H1 (cell line): ENCODE data around the gene NAGS. TPM values are rescaled to one million over a fixed set of nuclear protein-coding genes. Genes with fewer than 3 reads are reported as not detected.
A peak's percentile ranks its signal among the peaks of the same experiment; 100 is the strongest.

ENCODE experiments used
- CTCF ChIA-PET: fragments of 300-600 bp; sonication (Branson Sonifier 250); formaldehyde crosslinking; loops from one replicate; lab custom pipeline; 2021; ENCODE audit not compliant: partially characterized antibody; lab: Charles Lee
- POLR2A ChIA-PET: fragments of 300-600 bp; sonication (Branson Sonifier 250); formaldehyde crosslinking; loops from one replicate; lab custom pipeline; 2021; ENCODE audit warnings: inconsistent platforms; ENCODE audit not compliant: partially characterized antibody; lab: Charles Lee
- DNase-seq, 2 experiments: peaks; one replicate each; pipeline versions ENCODE4 v3.0.0 to v3.0.0-alpha.2; 2010 to 2022; ENCODE audit warnings: low spot score in 2 of 2, low read depth in 1 of 2, mixed read lengths in 1 of 2
- FAIRE-seq: peaks from 2 replicates; lab custom pipeline; 2011; peaks lifted over from hg19 to GRCh38; lab: Jason Lieb, UNC
- H2AFZ ChIP-seq: 2 replicates; pipeline ENCODE4 v1.8.1; 2012; ENCODE audit warnings: low read length, inconsistent platforms
- H2AK5ac ChIP-seq: 2 replicates; pipeline ENCODE4 v1.6.1; 2013; ENCODE audit warnings: low read depth, low read length
- H2BK120ac ChIP-seq: replicated peaks from 2 replicates; pipeline ENCODE3; 2013; ENCODE audit warnings: low read depth, low read length, inconsistent platforms
- H2BK12ac ChIP-seq: 2 replicates; pipeline ENCODE4 v1.6.1; 2013; ENCODE audit warnings: low read depth, low read length
- H2BK15ac ChIP-seq: 2 replicates; pipeline ENCODE4 v1.6.1; 2013; ENCODE audit warnings: low read length
- H2BK20ac ChIP-seq: 2 replicates; pipeline ENCODE4 v1.6.1; 2013; ENCODE audit warnings: low read length
- H2BK5ac ChIP-seq: 2 replicates; pipeline ENCODE4 v1.6.1; 2013; ENCODE audit warnings: low read depth, low read length
- H3K14ac ChIP-seq: 2 replicates; pipeline ENCODE4 v1.6.1; 2013; ENCODE audit warnings: inconsistent platforms; ENCODE audit not compliant: insufficient read length
- H3K18ac ChIP-seq: 2 replicates; pipeline ENCODE4 v1.6.1; 2013; ENCODE audit warnings: low read length; ENCODE audit errors: extremely low read depth
- H3K23ac ChIP-seq: 2 replicates; pipeline ENCODE4 v1.6.1; 2013; ENCODE audit warnings: inconsistent platforms; ENCODE audit not compliant: insufficient read length
- H3K23me2 ChIP-seq: 2 replicates; pipeline ENCODE4 v1.6.1; 2013; ENCODE audit warnings: low read depth, low read length
- H3K27ac ChIP-seq: 2 replicates; pipeline ENCODE4 v1.6.1; 2011; ENCODE audit warnings: low read depth, low read length, inconsistent platforms
- H3K27me3 ChIP-seq, 4 experiments: replicated peaks in 1 of 4; 1 replicate in 1 of 4; 2 replicates in 3 of 4; pipeline versions ENCODE4 v1.6.1 to v1.8.1; 2011 to 2013; ENCODE audit warnings: low read length in 3 of 4, mild to moderate bottlenecking in 3 of 4, inconsistent platforms in 2 of 4, mixed read lengths in 2 of 4, moderate library complexity in 1 of 4; ENCODE audit not compliant: control insufficient read depth in 3 of 4, insufficient read depth in 3 of 4; ENCODE audit errors: extremely low read depth in 1 of 4
- H3K36me3 ChIP-seq, 4 experiments: 2 replicates each; pipeline versions ENCODE4 v1.6.1 to v1.8.1; 2011 to 2013; ENCODE audit warnings: mild to moderate bottlenecking in 4 of 4, low read length in 3 of 4, moderate library complexity in 2 of 4, control low read depth in 1 of 4, inconsistent platforms in 1 of 4; ENCODE audit not compliant: insufficient read depth in 4 of 4, control insufficient read depth in 2 of 4
- H3K4ac ChIP-seq: replicated peaks from 2 replicates; pipeline ENCODE3; 2013; ENCODE audit warnings: low read length, low read depth, mixed read lengths, inconsistent platforms; ENCODE audit not compliant: insufficient read length
- H3K4me1 ChIP-seq, 4 experiments: replicated peaks in 1 of 4; 1 replicate in 1 of 4; 2 replicates in 3 of 4; pipeline versions ENCODE4 v1.6.1 to v1.8.1; 2011 to 2013; ENCODE audit warnings: low read length in 3 of 4, inconsistent platforms in 2 of 4, mixed read lengths in 1 of 4; ENCODE audit not compliant: insufficient read depth in 4 of 4, control insufficient read depth in 3 of 4
- H3K4me2 ChIP-seq, 2 experiments: 2 replicates each; pipeline versions ENCODE4 v1.6.1 to v1.8.1; 2011 to 2013; ENCODE audit warnings: low read depth in 2 of 2, low read length in 2 of 2, control low read depth in 1 of 2, inconsistent platforms in 1 of 2, mild to moderate bottlenecking in 1 of 2; ENCODE audit not compliant: insufficient read depth in 1 of 2
- H3K4me3 ChIP-seq, 4 experiments: fragments of 200-600, 300-600 bp in 1 of 4; sonication (generic), shearing (Covaris generic), sonication (Bioruptor Twin) in 1 of 4; 2 replicates each; pipeline versions ENCODE4 v1.5.1 to v1.8.1; 2011 to 2016; ENCODE audit warnings: low read length in 4 of 4, low read depth in 3 of 4, control low read depth in 2 of 4, inconsistent platforms in 2 of 4, mild to moderate bottlenecking in 2 of 4, mixed read lengths in 1 of 4, moderate library complexity in 1 of 4; ENCODE audit not compliant: insufficient read depth in 2 of 4; ENCODE audit errors: extremely low read depth in 1 of 4
- H3K56ac ChIP-seq: replicated peaks from 2 replicates; pipeline ENCODE3; 2013; ENCODE audit warnings: low read depth, mild to moderate bottlenecking, mixed read lengths, low read length, inconsistent platforms; ENCODE audit not compliant: insufficient read length
- H3K79me1 ChIP-seq: 2 replicates; pipeline ENCODE4 v1.6.1; 2013; ENCODE audit warnings: low read depth, low read length, control low read depth
- H3K79me2 ChIP-seq, 2 experiments: 2 replicates each; pipeline versions ENCODE4 v1.6.1 to v1.8.1; 2012 to 2013; ENCODE audit warnings: low read length in 2 of 2, mild to moderate bottlenecking in 2 of 2, inconsistent platforms in 1 of 2; ENCODE audit not compliant: insufficient read depth in 2 of 2, control insufficient read depth in 1 of 2
- H3K9ac ChIP-seq, 4 experiments: replicated peaks in 1 of 4; 1 replicate in 1 of 4; 2 replicates in 3 of 4; pipeline versions ENCODE4 v1.6.1 to v1.8.1; 2011 to 2013; ENCODE audit warnings: low read depth in 3 of 4, low read length in 3 of 4, control low read depth in 2 of 4, mild to moderate bottlenecking in 2 of 4, moderate library complexity in 2 of 4, inconsistent platforms in 1 of 4; ENCODE audit errors: extremely low read depth in 1 of 4
- H3K9me3 ChIP-seq, 2 experiments: 2 replicates each; pipeline versions ENCODE4 v1.6.1 to v1.8.1; 2012 to 2013; ENCODE audit warnings: mild to moderate bottlenecking in 2 of 2, moderate library complexity in 2 of 2, control low read depth in 1 of 2, inconsistent platforms in 1 of 2, low read depth in 1 of 2, low read length in 1 of 2, mixed read lengths in 1 of 2; ENCODE audit not compliant: insufficient read depth in 2 of 2
- H4K20me1 ChIP-seq, 2 experiments: replicated peaks in 1 of 2; 2 replicates each; pipeline versions ENCODE3 to v1.8.1; 2011 to 2013; ENCODE audit warnings: inconsistent platforms in 2 of 2, low read length in 2 of 2, mild to moderate bottlenecking in 1 of 2; ENCODE audit not compliant: insufficient read depth in 2 of 2, control insufficient read depth in 1 of 2
- H4K5ac ChIP-seq: 2 replicates; pipeline ENCODE4 v1.6.1; 2013; ENCODE audit warnings: low read length, low read depth, mixed read lengths, inconsistent platforms; ENCODE audit not compliant: insufficient read length
- H4K8ac ChIP-seq: 2 replicates; pipeline ENCODE4 v1.8.0; 2013; ENCODE audit warnings: mild to moderate bottlenecking, moderate library complexity, low read length, inconsistent platforms; ENCODE audit not compliant: insufficient read depth; ENCODE audit errors: extremely low read depth
- H4K91ac ChIP-seq: replicated peaks from 2 replicates; pipeline ENCODE3; 2013; ENCODE audit warnings: low read length, mixed read lengths, inconsistent platforms; ENCODE audit not compliant: insufficient read length
- PHF8 ChIP-seq: fragments of 200-600 bp; sonication (generic); conservative IDR thresholded peaks from 2 replicates; pipeline ENCODE4 v1.7.1; 2012; ENCODE audit warnings: low read depth, mild to moderate bottlenecking, inconsistent platforms, low read length, moderate library complexity
- SP2 ChIP-seq: IDR thresholded peaks from 2 replicates; pipeline ENCODE4 v1.6.1; 2012; ENCODE audit warnings: mild to moderate bottlenecking, low read length, inconsistent platforms
- TAF1 ChIP-seq: IDR thresholded peaks from 2 replicates; pipeline ENCODE4 v1.6.1; 2011; ENCODE audit warnings: mild to moderate bottlenecking, low read depth, low read length
- WGBS, 2 experiments: shearing (Covaris generic) in 1 of 2; methylation state at CpG; one replicate each; pipeline versions ENCODE4 v1.1.6 to v1.1.7; 2013 to 2015; ENCODE audit warnings: low lambda C conversion rate in 2 of 2, mixed read lengths in 2 of 2, inconsistent platforms in 1 of 2, low coverage in 1 of 2, missing lambda C conversion rate in 1 of 2; ENCODE audit not compliant: insufficient replicate concordance in 2 of 2, insufficient coverage in 1 of 2, insufficient read length in 1 of 2; ENCODE audit errors: extremely low coverage in 1 of 2, missing lambda C conversion rate in 1 of 2; 5-methylcytosine and 5-hydroxymethylcytosine counted together
- polyA plus RNA-seq, 7 experiments: library from polyadenylated mRNA; depleted of rRNA in 3 of 7; stranded (reverse) in 5 of 7; unstranded in 2 of 7; fragments of >200 nt in 5 of 7; fragments of 200-250 nt in 2 of 7; gene quantifications; 1 replicate in 5 of 7; 2 replicates in 1 of 7; 4 replicates in 1 of 7; pipeline versions ENCODE4 v1.2.1 to v1.2.3, GENCODE V29; 2011 to 2013; ENCODE audit warnings: missing spikeins in 2 of 7, mixed read lengths in 2 of 7
- total RNA-seq: library from RNA; stranded (reverse); fragmentation: NEBNext Ultra II Directional; extraction: Animal tissue kit (Norgen Biotek cat#: 25700); gene quantifications from 2 replicates; pipeline ENCODE4 v1.2.1, GENCODE V29; 2021
- TF ChIP-seq, protein P1 (sequence below): IDR thresholded peaks from 2 replicates; pipeline ENCODE4 v1.6.1; 2012; ENCODE audit warnings: inconsistent platforms
- TF ChIP-seq, protein P2 (sequence below), 3 experiments: IDR thresholded peaks; 1 replicate in 2 of 3; 2 replicates in 1 of 3; pipeline versions ENCODE4 v1.5.1 to v1.6.1; 2011; ENCODE audit warnings: low read length in 3 of 3, mild to moderate bottlenecking in 3 of 3, inconsistent platforms in 2 of 3, low read depth in 1 of 3, moderate library complexity in 1 of 3; ENCODE audit not compliant: insufficient read depth in 1 of 3; ENCODE audit errors: control extremely low read depth in 1 of 3

Gene NAGS
- total and polyA plus RNA-seq, 2 of the 8 experiments (the other 6 are each of a cell fraction or from before 2014, with no cell fraction given), result 4.0 to 5.1 TPM

DNA sequence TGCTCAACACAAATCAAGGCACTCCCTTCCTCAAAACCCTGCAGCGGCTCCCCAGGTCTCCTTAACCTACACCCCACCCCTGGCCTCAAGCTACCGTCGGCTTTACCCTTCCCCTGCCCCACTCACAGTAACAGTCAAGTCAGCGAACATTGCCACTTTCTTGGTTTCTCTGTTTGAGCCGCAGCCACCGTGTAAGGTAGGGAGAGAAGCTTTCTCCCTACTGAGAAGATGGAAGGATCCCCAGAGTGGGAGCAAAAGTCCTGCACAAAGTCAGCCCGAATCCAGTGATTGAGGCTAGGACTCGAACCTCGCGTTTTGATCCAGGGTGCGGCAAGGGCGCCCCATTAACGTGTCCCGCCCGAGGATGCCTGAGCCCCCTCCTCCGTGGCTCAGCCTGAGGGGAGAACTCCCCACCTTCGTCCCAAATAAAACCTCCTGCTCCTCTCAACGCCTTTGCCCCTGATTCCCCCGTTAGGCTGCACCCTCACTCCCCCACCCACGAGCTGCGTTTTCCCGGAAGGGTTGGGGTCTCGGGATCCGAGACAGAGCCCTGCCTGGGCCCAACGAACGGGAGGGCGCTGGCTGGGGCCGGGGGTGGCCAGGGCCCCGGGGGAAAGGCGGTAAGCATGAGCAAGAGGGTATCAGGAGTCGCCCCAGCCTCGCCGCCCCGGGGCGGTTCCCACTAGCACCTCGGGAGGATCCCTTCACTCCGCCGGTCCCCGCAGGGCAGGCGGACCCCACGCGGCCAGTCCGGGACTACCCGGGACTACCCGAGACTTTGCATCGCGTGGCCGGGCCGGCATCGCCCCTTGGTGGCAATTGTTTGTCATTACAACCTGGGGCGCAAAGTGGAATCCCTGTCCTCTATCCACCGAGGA lies 9.9 kb upstream of the NAGS start:
- Histone ChIP-seq H3K4me2 (peak overlapping the region; percentile 35 to 69), H3K79me1 (no peaks in the 10 kb centered on the region), H2BK15ac (0 out of 2 replicates have a peak overlapping the region, but pooled peaks have one; percentile 46), H3K23me2 (no peaks in the 10 kb centered on the region; the same call in 1 of the 2 replicates), H3K27me3 (peaks cover 0 to 9% (median 4%) of the 10 kb centered on the region in 4 experiments; a peak in 5 of 7 replicates), H3K4ac (no peak overlapping the region), H3K36me3 (no peaks in the 10 kb centered on the region), H4K5ac (no peak overlapping the region), H3K9me3 (no peaks in the 10 kb centered on the region), H4K91ac (peak overlapping the region; percentile 11), H4K20me1 (no peaks in the 10 kb centered on the region), H2BK5ac (no peak overlapping the region), H2AFZ (peak overlapping the region; percentile 89), H3K4me3 (peak overlapping the region; percentile 12 to 67 (median 42)), H2BK20ac (0 out of 2 replicates have a peak overlapping the region, but pooled peaks have one; percentile 32), H3K14ac (no peak overlapping the region), H3K79me2 (no peaks in the 10 kb centered on the region), H3K9ac (no peak overlapping the region; a peak in 1 of 7 replicates), H3K56ac (no peak overlapping the region), H4K8ac (peak overlapping the region; percentile 26), H2AK5ac (no peak overlapping the region), H3K4me1 (peaks cover 0 to 2% (median 0%) of the 10 kb centered on the region in 4 experiments; a peak in 1 of 7 replicates), H3K27ac (no peak overlapping the region), H2BK120ac (peak overlapping the region; percentile 5), H3K18ac (0 out of 2 replicates have a peak overlapping the region, but pooled peaks have one; percentile 16), H3K23ac (no peak overlapping the region), H2BK12ac (no peak overlapping the region)
- POLR2A ChIA-PET, result interaction anchor here (0.6 to 3.1 kb wide), 8 partner anchors 10 to 57 kb away, joined by 3 to 17 read pairs (median 3); partner anchors contain the start of gene NAGS
- DNase-seq, result peak in 1 of 2 experiments; percentile 92
- CTCF ChIA-PET, result interaction anchor here (0.7 to 22.7 kb wide), 31 partner anchors 8 to 433 kb away, joined by 3 to 416 read pairs (median 4); partner anchors contain the start of genes CD300LG, MPP2, NAGS and PPY
- WGBS, 2 experiments, result 15% methylated on average over 48 of the region's 52 CpGs; no CpG with 5 or more reads in 1 of the 2 experiments
- FAIRE-seq, result peak; percentile 77
- 0 out of 2 replicates have a peak, but pooled peaks have one; percentile 36 for TF ChIP-seq PHF8
- TF ChIP-seq, protein P1, sequence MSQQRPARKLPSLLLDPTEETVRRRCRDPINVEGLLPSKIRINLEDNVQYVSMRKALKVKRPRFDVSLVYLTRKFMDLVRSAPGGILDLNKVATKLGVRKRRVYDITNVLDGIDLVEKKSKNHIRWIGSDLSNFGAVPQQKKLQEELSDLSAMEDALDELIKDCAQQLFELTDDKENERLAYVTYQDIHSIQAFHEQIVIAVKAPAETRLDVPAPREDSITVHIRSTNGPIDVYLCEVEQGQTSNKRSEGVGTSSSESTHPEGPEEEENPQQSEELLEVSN, result peak; percentile 28; the same call in 1 of the 2 replicates
- TF ChIP-seq, protein P2, sequence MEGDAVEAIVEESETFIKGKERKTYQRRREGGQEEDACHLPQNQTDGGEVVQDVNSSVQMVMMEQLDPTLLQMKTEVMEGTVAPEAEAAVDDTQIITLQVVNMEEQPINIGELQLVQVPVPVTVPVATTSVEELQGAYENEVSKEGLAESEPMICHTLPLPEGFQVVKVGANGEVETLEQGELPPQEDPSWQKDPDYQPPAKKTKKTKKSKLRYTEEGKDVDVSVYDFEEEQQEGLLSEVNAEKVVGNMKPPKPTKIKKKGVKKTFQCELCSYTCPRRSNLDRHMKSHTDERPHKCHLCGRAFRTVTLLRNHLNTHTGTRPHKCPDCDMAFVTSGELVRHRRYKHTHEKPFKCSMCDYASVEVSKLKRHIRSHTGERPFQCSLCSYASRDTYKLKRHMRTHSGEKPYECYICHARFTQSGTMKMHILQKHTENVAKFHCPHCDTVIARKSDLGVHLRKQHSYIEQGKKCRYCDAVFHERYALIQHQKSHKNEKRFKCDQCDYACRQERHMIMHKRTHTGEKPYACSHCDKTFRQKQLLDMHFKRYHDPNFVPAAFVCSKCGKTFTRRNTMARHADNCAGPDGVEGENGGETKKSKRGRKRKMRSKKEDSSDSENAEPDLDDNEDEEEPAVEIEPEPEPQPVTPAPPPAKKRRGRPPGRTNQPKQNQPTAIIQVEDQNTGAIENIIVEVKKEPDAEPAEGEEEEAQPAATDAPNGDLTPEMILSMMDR (IDR thresholded peaks at IDR 0.05; ENCODE audit: control extremely low read depth in 1 of 3, insufficient read depth in 1 of 3, low read depth in 1 of 3, low read length in 3 of 3), result peak; percentile 81 to 97 (median 83)
- no peak for TF ChIP-seq SP2
- no peak for TF ChIP-seq TAF1
